Left forelimb (tissue), 1 donor: ENCODE measurements around the gene LBHD1.
A peak's percentile ranks its signal among the peaks of the same experiment; 100 is the strongest.
"Not testable (repeated sequence)": the region's sequence is repeated elsewhere in the genome, so short reads cannot be mapped to it uniquely, and the experiment has no call there.

ENCODE experiments used
- DNase-seq: peaks from one replicate; pipeline ENCODE4 v3.0.0-alpha.2; 2018; ENCODE audit warnings: low spot score

Gene LBHD1

GRCh38 chr11:62664405-62665074 lies 7.5 kb downstream of the LBHD1 start:
- DNase-seq, result no peak

- DNase-seq, result no peak
These were observed 15.2 kb downstream of the LBHD1 start for GRCh38 chr11:62656796-62657429.

- DNase-seq, result no peak
These were observed 17.8 kb downstream of the LBHD1 start for GRCh38 chr11:62654297-62654696.

- no peak for DNase-seq
These were observed 19.7 kb downstream of the LBHD1 start for GRCh38 chr11:62652161-62653006.

- DNase-seq, result not testable (repeated sequence)
These were observed 21.8 kb downstream of the LBHD1 start for GRCh38 chr11:62650283-62650682.

- no peak for DNase-seq
These were observed 22.6 kb downstream of the LBHD1 start for GRCh38 chr11:62649486-62649885.

- no peak for DNase-seq
These were observed 23.1 kb downstream of the LBHD1 start for GRCh38 chr11:62648967-62649364.

- no peak for DNase-seq
These were observed 23.7 kb downstream of the LBHD1 start for GRCh38 chr11:62648185-62648966.

GRCh38 chr11:62647609-62648005 lies 24.5 kb downstream of the LBHD1 start:
- no peak for DNase-seq

- no peak for DNase-seq
These were observed 25.1 kb downstream of the LBHD1 start for GRCh38 chr11:62646825-62647608.

GRCh38 chr11:62645946-62646824 lies 25.9 kb downstream of the LBHD1 start, which contains the start of gene GANAB:
GANAB (minus strand) TSS chr11:62646613; CDS start chr11:62646599, 14 bp downstream.
- peak; percentile 99 for DNase-seq

GRCh38 chr11:62645671-62645945 lies 26.5 kb downstream of the LBHD1 start:
- DNase-seq, result no peak

GRCh38 chr11:62644220-62644619 lies 27.8 kb downstream of the LBHD1 start:
- DNase-seq, result no peak

- no peak for DNase-seq
These were observed 39.6 kb downstream of the LBHD1 start for GRCh38 chr11:62632492-62632891.

- DNase-seq, result no peak
These were observed 44.4 kb downstream of the LBHD1 start for GRCh38 chr11:62627713-62628112.

- no peak for DNase-seq
These were observed 49.5 kb downstream of the LBHD1 start for GRCh38 chr11:62622476-62623089.

GRCh38 chr11:62621567-62622470 lies 50.2 kb downstream of the LBHD1 start, which contains the start of gene B3GAT3:
B3GAT3 (minus strand) TSS chr11:62621986; CDS start chr11:62621947, 39 bp downstream.
- DNase-seq, result peak; percentile 98

GRCh38 chr11:62621027-62621566 lies 51.0 kb downstream of the LBHD1 start:
- DNase-seq, result no peak
